Measurements from ENCODE around the gene TTLL12. TPM values are rescaled to one million over a fixed set of nuclear protein-coding genes. Genes with fewer than 3 reads are reported as not detected.

The TTLL12 gene
- total and polyA plus RNA-seq, 2 donors (not counting 1 experiment from before 2014, with no cell fraction given), result 11.0 to 21.3 TPM

GRCh38 chr22:43230571-43230970 lies 43.6 kb upstream of the TTLL12 start:
- Histone ChIP-seq H3K9ac (ENCODE audit: low read length) (no peak overlapping the region), H3K36me3 (replicated peaks in 1 of 2; ENCODE audit: control extremely low read depth in 1 of 2, control insufficient read depth in 1 of 2, extremely low read depth in 1 of 2, insufficient read depth in 2 of 2, low read length in 1 of 2) (no peaks in the 10 kb centered on the region), H3K27ac (ENCODE audit: low read length in 2 of 2) (no peak overlapping the region), H3K9me3 (ENCODE audit: control extremely low read depth in 1 of 3, control insufficient read depth in 2 of 3, insufficient read depth in 1 of 3, low read length in 2 of 3) (no peaks in the 10 kb centered on the region), H3K4me1 (ENCODE audit: control insufficient read depth in 2 of 2, insufficient read depth in 2 of 2, low read length in 2 of 2) (peaks cover 4 to 7% of the 10 kb centered on the region in 2 donors), H4K20me1 (ENCODE audit: control insufficient read depth, insufficient read depth, low read length, poor library complexity, severe bottlenecking) (no peaks in the 10 kb centered on the region), H3K4me3 (ENCODE audit: control extremely low read depth in 1 of 5, extremely low read depth in 1 of 5, insufficient read depth in 1 of 5, low read depth in 2 of 5, low read length in 4 of 5) (no peak overlapping the region), H3K27me3 (replicated peaks in 1 of 4; ENCODE audit: control extremely low read depth in 1 of 4, control insufficient read depth in 3 of 4, insufficient read depth in 4 of 4, low read length in 3 of 4) (peaks cover 0 to 15% (median 0%) of the 10 kb centered on the region in 4 experiments), H3K79me2 (ENCODE audit: control insufficient read depth, insufficient read depth, low read length) (no peaks in the 10 kb centered on the region), H2AFZ (ENCODE audit: insufficient read depth, low read depth, low read length, poor library complexity, severe bottlenecking) (no peak overlapping the region), H3K4me2 (replicated peaks; ENCODE audit: low read depth, low read length, poor library complexity, severe bottlenecking) (no peak overlapping the region)
- ATAC-seq (ENCODE audit: low read depth) (no peak), DNase-seq (no peak)
- WGBS (ENCODE audit: insufficient coverage), result 37% methylated on average over 9 of the region's 9 CpGs
- no peak for TF ChIP-seq EZH2 (IDR thresholded peaks at IDR 0.05; ENCODE audit: borderline replicate concordance, insufficient read depth, low read depth, low read length, poor library complexity, severe bottlenecking)
- TF ChIP-seq CTCF (IDR thresholded peaks at IDR 0.05), result no peak
- Mint-ChIP-seq H3K27ac (no peak overlapping the region), H3K27me3 (peaks cover 10% of the 10 kb centered on the region), H3K9me3 (ENCODE audit: insufficient read depth) (no peaks in the 10 kb centered on the region), H3K4me3 (no peak overlapping the region), H3K4me1 (peaks cover 4% of the 10 kb centered on the region)
- ChIA-PET CTCF (interaction anchor here (1.4 to 4.4 kb wide), 4 partner anchors 46 to 155 kb away, joined by 3 to 71 read pairs (median 8); no protein-coding TSS in a partner anchor), POLR2A (no interaction called here)
- intact Hi-C loops (cut with micrococcal nuclease), result no loop called here

GRCh38 chr22:43228863-43229262 lies 41.9 kb upstream of the TTLL12 start:
- TF ChIP-seq EZH2 (IDR thresholded peaks at IDR 0.05; ENCODE audit: borderline replicate concordance, insufficient read depth, low read depth, low read length, poor library complexity, severe bottlenecking) (no peak), CTCF (IDR thresholded peaks at IDR 0.05) (no peak)
- Mint-ChIP-seq H3K27ac (no peak overlapping the region), H3K27me3 (peaks cover 10% of the 10 kb centered on the region), H3K4me1 (peaks cover 4% of the 10 kb centered on the region), H3K9me3 (ENCODE audit: insufficient read depth) (no peaks in the 10 kb centered on the region), H3K4me3 (no peak overlapping the region)
- Histone ChIP-seq H4K20me1 (ENCODE audit: control insufficient read depth, insufficient read depth, low read length, poor library complexity, severe bottlenecking) (no peaks in the 10 kb centered on the region), H3K9ac (ENCODE audit: low read length) (no peak overlapping the region), H3K27me3 (replicated peaks in 1 of 4; ENCODE audit: control extremely low read depth in 1 of 4, control insufficient read depth in 3 of 4, insufficient read depth in 4 of 4, low read length in 3 of 4) (peaks cover 0 to 15% (median 0%) of the 10 kb centered on the region in 4 experiments), H3K79me2 (ENCODE audit: control insufficient read depth, insufficient read depth, low read length) (no peaks in the 10 kb centered on the region), H3K4me3 (ENCODE audit: control extremely low read depth in 1 of 5, extremely low read depth in 1 of 5, insufficient read depth in 1 of 5, low read depth in 2 of 5, low read length in 4 of 5) (no peak overlapping the region), H2AFZ (ENCODE audit: insufficient read depth, low read depth, low read length, poor library complexity, severe bottlenecking) (no peak overlapping the region), H3K4me1 (ENCODE audit: control insufficient read depth in 2 of 2, insufficient read depth in 2 of 2, low read length in 2 of 2) (peaks cover 4 to 7% of the 10 kb centered on the region in 2 donors), H3K27ac (ENCODE audit: low read length in 2 of 2) (no peak overlapping the region), H3K36me3 (replicated peaks in 1 of 2; ENCODE audit: control extremely low read depth in 1 of 2, control insufficient read depth in 1 of 2, extremely low read depth in 1 of 2, insufficient read depth in 2 of 2, low read length in 1 of 2) (no peaks in the 10 kb centered on the region), H3K4me2 (replicated peaks; ENCODE audit: low read depth, low read length, poor library complexity, severe bottlenecking) (no peak overlapping the region), H3K9me3 (ENCODE audit: control extremely low read depth in 1 of 3, control insufficient read depth in 2 of 3, insufficient read depth in 1 of 3, low read length in 2 of 3) (no peaks in the 10 kb centered on the region)
- DNase-seq, result no peak
- ATAC-seq (ENCODE audit: low read depth), result no peak
- intact Hi-C loops (cut with micrococcal nuclease), result no loop called here
- WGBS (ENCODE audit: insufficient coverage), result 92% methylated on average over 15 of the region's 19 CpGs
- POLR2A ChIA-PET, result no interaction called here
- CTCF ChIA-PET, result interaction anchor here (1.3 to 4.4 kb wide), 2 partner anchors 117 to 149 kb away, joined by 3 to 71 read pairs; no protein-coding TSS in a partner anchor

Data from B cell (primary cell).